Measurements from ENCODE around the gene ZFR2. TPM values are rescaled to one million over a fixed set of nuclear protein-coding genes. Genes with fewer than 3 reads are reported as not detected.

ZFR2 gene
- total RNA-seq, 1 donor from 2014 or later, result not detected

GRCh38 chr19:3832001-3832400, 36.8 kb downstream of the ZFR2 start:
- H3K4me3 ChIP-seq (ENCODE audit: low read depth, low read length), result no peak overlapping the region
- no peak for TF ChIP-seq CTCF (conservative IDR thresholded peaks at IDR 0.05; ENCODE audit: low read depth, low read length)
- DNase-seq (ENCODE audit: low read depth), result no peak

GRCh38 chr19:3831601-3832000, 37.2 kb downstream of the ZFR2 start:
- DNase-seq (ENCODE audit: low read depth), result no peak
- TF ChIP-seq CTCF (conservative IDR thresholded peaks at IDR 0.05; ENCODE audit: low read depth, low read length), result no peak
- H3K4me3 ChIP-seq (ENCODE audit: low read depth, low read length), result no peak overlapping the region

- no peak for DNase-seq (ENCODE audit: low read depth)
- H3K4me3 ChIP-seq (ENCODE audit: low read depth, low read length), result no peak overlapping the region
- no peak for TF ChIP-seq CTCF (conservative IDR thresholded peaks at IDR 0.05; ENCODE audit: low read depth, low read length)
Observed at GRCh38 chr19:3830621-3831589, 37.9 kb downstream of the ZFR2 start.

GRCh38 chr19:3827306-3827705, 41.5 kb downstream of the ZFR2 start:
- no peak for DNase-seq (ENCODE audit: low read depth)
- H3K4me3 ChIP-seq (ENCODE audit: low read depth, low read length), result no peak overlapping the region
- TF ChIP-seq CTCF (conservative IDR thresholded peaks at IDR 0.05; ENCODE audit: low read depth, low read length), result no peak

GRCh38 chr19:3826163-3826562, 42.7 kb downstream of the ZFR2 start:
- no peak for DNase-seq (ENCODE audit: low read depth)
- H3K4me3 ChIP-seq (ENCODE audit: low read depth, low read length), result no peak overlapping the region
- no peak for TF ChIP-seq CTCF (conservative IDR thresholded peaks at IDR 0.05; ENCODE audit: low read depth, low read length)

GRCh38 chr19:3825286-3825956, 43.4 kb downstream of the ZFR2 start:
- DNase-seq (ENCODE audit: low read depth), result no peak
- H3K4me3 ChIP-seq (ENCODE audit: low read depth, low read length), result no peak overlapping the region
- TF ChIP-seq CTCF (conservative IDR thresholded peaks at IDR 0.05; ENCODE audit: low read depth, low read length), result no peak
